ENCODE data around the gene KREMEN2.

GRCh38 chr16:3009568-3010390, 45.7 kb downstream of the KREMEN2 start:
- TF ChIP-seq POLR2A (IDR thresholded peaks at IDR 0.05) (no peak), CTCF (IDR thresholded peaks at IDR 0.05) (no peak)
